Activated CD8-positive, alpha-beta memory T cell treated with anti-CD3 and anti-CD28 coated beads, Interleukin-2, amount 50 U/mL, for 1 hour (primary cell): Measurements from ENCODE around the gene SHISA9.

ENCODE experiments used
- DNase-seq: peaks from one replicate; pipeline ENCODE4 v3.0.0-alpha.2; 2020; ENCODE audit errors: extremely low read depth

Gene SHISA9

GRCh38 chr16:12951976-12952375 is 50.6 kb downstream of the SHISA9 start:
- DNase-seq: no peak

- DNase-seq: no peak
These were observed 57.0 kb downstream of the SHISA9 start for GRCh38 chr16:12958366-12958765.

GRCh38 chr16:12959072-12959471 is 57.7 kb downstream of the SHISA9 start:
- DNase-seq: no peak

GRCh38 chr16:12961626-12962025 is 60.2 kb downstream of the SHISA9 start:
- no peak for DNase-seq

- no peak for DNase-seq
These were observed 63.1 kb downstream of the SHISA9 start for GRCh38 chr16:12964461-12964860.

- DNase-seq: no peak
These were observed 63.9 kb downstream of the SHISA9 start for GRCh38 chr16:12965274-12965804.

- DNase-seq: no peak
These were observed 69.8 kb downstream of the SHISA9 start for GRCh38 chr16:12971241-12971640.

- DNase-seq: no peak
These were observed 70.8 kb downstream of the SHISA9 start for GRCh38 chr16:12972246-12972645.

GRCh38 chr16:12975766-12976165 is 74.4 kb downstream of the SHISA9 start:
- no peak for DNase-seq

- DNase-seq: no peak
These were observed 75.1 kb downstream of the SHISA9 start for GRCh38 chr16:12976496-12976895.

- DNase-seq: no peak
These were observed 75.5 kb downstream of the SHISA9 start for GRCh38 chr16:12976936-12977335.

- DNase-seq: no peak
These were observed 84.1 kb downstream of the SHISA9 start for GRCh38 chr16:12985516-12985915.

- DNase-seq: no peak
These were observed 86.7 kb downstream of the SHISA9 start for GRCh38 chr16:12988071-12988470.

- no peak for DNase-seq
These were observed 90.7 kb downstream of the SHISA9 start for GRCh38 chr16:12992066-12992465.

GRCh38 chr16:12994402-12994801 is 93.0 kb downstream of the SHISA9 start:
- DNase-seq: no peak

- no peak for DNase-seq
These were observed 94.4 kb downstream of the SHISA9 start for GRCh38 chr16:12995721-12996372.

- no peak for DNase-seq
These were observed 97.1 kb downstream of the SHISA9 start for GRCh38 chr16:12998361-12999085.

- DNase-seq: no peak
These were observed 98.0 kb downstream of the SHISA9 start for GRCh38 chr16:12999368-12999767.

- DNase-seq: no peak
These were observed 104.4 kb downstream of the SHISA9 start for GRCh38 chr16:13005721-13006247.

- no peak for DNase-seq
These were observed 111.2 kb downstream of the SHISA9 start for GRCh38 chr16:13012601-13013000.

GRCh38 chr16:13013043-13013442 is 111.6 kb downstream of the SHISA9 start:
- no peak for DNase-seq

GRCh38 chr16:13014476-13014875 is 113.1 kb downstream of the SHISA9 start:
- DNase-seq: no peak

GRCh38 chr16:13018026-13018425 is 116.6 kb downstream of the SHISA9 start:
- no peak for DNase-seq
